Tongue (tissue), 2 donors: ENCODE data around the gene ATP5F1D. TPM values are rescaled to one million over a fixed set of nuclear protein-coding genes. Genes with fewer than 3 reads are reported as not detected.

Source experiments
- DNase-seq: peaks from one replicate; pipeline ENCODE4 v3.0.0-alpha.2; 2015
- total RNA-seq: library from RNA; depleted of rRNA; stranded (reverse); fragments of >200 nt; gene quantifications from one replicate; pipeline ENCODE4 v1.2.3, GENCODE V29; 2014

ATP5F1D gene
- total RNA-seq, 1 donor from 2014 or later = 67.2 TPM

DNA sequence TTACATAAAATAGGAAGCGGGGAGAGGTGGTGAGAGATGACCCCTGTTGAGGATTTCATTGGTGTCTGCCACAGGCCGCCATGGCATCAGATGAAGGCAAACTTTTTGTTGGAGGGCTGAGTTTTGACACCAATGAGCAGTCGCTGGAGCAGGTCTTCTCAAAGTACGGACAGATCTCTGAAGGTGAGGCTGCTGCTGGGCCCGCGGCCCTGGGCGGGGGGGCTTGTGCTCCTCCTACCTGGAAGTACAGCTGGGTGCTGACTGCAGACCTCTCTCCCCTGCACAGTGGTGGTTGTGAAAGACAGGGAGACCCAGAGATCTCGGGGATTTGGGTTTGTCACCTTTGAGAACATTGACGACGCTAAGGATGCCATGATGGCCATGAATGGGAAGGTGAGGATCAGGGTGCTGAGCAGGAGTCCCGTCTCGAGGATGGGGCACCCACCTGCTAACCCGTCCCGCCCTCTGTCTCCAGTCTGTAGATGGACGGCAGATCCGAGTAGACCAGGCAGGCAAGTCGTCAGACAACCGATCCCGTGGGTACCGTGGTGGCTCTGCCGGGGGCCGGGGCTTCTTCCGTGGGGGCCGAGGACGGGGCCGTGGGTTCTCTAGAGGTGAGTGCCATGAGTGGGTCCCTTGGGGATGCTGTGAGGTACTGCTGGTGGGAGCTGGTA is 29.4 kb downstream of the ATP5F1D start:
- no peak for DNase-seq

DNA sequence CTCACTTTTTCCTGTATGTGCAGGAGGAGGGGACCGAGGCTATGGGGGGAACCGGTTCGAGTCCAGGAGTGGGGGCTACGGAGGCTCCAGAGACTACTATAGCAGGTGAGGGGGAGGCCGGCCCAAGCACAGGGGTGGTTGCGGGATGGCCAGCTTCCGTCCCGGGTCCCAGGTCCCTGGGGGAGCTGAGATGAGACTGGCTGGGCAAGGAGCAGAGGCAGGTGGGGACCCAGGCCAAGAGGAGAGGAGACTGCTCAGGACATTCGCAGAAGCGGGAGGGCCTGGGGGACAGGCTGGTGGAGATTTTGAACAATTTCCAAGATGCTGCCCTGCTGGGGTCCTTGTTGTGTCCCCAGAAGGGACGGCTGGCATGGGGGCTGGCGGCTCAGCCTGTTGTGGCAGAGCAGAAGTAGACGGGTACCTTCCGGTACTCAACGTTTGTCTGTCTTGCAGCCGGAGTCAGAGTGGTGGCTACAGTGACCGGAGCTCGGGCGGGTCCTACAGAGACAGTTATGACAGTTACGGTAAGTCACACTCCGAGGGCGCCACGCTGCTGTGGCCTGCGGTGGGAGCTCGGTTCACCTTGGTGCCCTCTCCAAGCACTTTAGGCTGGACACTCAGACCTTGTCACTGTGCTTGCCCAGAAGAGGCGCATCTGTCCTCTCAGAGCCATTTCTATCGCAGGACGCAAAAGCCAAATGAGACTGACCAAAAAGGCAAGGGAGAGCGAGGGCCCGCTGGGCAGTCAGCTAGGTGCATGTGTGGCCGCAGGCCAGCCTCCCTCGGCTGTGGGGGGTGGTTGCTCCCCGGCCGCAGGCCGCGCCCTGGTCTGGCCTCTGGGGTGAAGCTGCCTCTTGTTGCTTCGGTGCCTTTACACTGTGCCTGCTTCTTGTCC is 30.2 kb downstream of the ATP5F1D start:
- DNase-seq = no peak

DNA sequence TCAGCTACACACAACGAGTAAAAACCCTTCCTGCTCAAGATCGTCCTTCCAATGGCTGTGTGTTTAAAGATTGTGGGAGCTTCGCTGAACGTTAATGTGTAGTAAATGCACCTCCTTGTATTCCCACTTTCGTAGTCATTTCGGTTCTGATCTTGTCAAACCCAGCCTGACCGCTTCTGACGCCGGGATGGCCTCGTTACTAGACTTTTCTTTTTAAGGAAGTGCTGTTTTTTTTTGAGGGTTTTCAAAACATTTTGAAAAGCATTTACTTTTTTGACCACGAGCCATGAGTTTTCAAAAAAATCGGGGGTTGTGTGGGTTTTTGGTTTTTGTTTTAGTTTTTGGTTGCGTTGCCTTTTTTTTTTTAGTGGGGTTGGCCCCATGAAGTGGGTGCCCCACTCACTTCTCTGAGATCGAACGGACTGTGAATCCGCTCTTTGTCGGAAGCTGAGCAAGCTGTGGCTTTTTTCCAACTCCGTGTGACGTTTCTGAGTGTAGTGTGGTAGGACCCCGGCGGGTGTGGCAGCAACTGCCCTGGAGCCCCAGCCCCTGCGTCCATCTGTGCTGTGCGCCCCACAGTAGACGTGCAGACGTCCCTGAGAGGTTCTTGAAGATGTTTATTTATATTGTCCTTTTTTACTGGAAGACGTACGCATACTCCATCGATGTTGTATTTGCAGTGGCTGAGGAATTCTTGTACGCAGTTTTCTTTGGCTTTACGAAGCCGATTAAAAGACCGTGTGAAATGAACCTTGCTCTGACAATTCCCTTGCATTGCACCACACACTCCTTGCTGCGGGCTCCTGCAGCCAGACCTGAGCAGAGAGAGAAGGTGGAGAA is 31.1 kb downstream of the ATP5F1D start:
- no peak for DNase-seq

DNA sequence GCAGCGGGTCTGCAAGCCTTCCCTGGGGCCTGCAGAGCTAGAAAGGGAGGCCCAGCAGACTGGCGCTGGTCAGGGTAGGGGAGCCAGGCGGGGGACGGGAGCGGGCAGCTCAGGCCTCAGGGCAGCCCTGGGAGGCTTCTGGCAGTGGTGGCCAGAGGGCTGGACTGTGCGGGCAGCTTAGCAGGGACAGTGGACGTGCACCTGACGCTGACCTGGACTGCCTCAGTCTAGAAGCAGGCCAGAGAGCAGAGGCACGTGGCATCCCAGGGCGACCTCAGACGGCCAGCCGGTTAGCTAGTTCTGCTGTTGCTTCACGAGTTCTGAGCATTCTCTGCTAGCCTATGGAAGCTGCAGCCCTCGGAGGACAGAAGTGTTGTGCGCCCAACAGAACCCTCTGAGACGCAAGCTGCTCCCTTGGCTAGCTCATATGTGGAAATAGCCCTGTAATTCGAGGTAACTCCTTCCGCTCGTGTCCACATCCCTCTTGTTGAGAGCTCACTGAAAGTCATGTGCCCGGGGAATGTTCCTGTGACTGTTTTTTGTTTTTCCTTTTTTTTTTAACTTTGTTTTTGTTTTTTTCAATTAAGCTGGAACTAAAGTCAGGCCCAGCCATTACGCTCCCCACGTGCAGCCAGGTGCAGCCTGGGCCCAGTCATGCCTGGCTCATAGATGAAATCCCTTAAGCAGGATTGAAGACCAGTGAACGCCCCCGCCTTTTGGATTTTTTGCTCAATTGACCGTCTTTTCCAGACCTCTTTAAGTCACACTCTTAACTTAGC is 31.9 kb downstream of the ATP5F1D start:
- no peak for DNase-seq

DNA sequence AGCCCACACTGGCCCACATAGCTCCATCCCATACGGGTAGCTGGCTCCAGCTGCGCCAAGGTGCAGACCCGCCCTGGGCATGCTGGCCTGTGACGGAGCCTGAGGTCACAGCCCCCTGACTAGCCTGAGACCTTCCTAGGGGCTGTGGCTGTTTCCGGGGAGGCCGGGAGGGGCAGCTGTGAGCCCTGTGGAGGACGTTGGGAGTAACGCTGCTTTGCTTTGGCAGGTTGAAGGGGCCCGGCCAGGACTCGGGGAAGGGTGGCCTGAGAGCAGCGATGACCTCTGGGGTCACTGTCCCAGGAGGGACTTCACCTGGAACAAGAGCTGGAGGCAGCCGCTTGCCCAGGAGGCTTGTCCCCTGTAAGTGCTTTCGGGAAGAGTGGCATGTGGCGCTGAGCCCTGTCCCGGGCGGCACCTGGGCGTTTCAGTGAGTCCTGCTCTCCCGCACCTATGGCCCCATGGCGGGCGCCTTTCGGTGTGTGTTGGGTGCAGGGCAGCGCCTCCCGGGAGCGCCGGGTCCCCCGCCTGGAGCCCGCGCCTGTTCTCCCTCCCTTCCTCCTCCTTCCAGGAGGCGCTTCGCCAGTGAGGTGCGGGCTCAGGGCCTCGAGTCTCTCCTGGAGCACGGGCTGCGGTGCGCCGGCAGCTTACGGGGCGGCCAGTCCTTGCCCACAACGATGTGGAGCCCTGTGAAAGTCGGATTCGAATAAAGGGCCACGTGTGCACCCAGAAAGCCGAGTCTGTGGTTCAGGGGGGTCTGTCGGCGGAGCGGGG is 32.7 kb downstream of the ATP5F1D start:
- no peak for DNase-seq

DNA sequence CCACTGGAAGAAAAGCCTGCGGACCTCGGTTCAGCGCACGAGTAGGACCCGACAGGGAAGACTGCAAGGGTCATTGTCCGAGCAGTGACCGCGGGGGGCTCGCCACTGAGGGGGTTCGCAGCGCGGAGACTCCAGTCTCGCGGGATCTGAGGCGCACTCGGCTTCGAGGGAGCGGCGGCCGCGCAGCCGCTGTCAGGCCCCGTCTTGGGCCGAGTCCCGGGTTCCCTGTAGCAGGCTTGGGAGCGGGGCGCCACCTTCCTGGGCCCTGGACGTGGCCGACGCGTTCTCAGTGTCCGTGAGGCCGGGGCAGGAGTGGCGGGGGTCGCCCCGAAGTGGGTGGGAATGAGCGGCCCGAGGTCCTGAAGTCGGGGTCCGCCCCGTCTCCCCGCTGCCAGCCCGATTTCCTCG is 33.3 kb downstream of the ATP5F1D start:
- no peak for DNase-seq

DNA sequence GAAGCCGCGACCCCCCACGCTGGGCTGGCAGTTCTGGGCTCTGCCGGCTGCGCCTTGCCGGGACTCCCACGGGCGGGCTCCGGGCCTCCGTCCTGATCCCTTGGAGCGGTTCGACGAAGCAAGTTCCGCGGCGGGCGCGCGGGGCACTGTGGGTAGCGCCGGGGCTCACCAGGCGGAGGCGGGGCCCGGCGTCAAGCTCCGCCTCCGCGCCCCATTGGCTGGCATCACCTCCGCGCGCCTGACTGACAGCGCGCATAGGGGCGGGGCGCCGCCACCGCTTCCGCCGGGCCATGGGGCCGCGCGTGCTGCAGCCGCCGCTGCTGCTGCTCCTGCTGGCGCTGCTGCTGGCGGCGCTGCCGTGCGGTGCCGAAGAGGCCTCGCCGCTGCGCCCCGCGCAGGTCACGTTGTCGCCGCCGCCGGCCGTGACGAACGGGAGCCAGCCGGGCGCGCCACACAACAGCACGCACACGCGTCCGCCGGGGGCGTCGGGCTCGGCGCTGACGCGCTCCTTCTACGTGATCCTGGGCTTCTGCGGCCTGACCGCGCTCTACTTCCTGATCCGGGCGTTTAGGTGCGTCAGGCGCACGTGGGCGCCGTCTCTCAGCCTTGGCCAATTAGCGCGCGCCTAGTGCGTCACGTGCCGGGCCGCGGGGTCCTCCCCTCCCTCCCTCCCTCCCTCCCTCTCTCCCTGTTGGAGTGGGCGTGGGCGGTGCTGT is 33.9 kb downstream of the ATP5F1D start, which contains the start of gene FAM174C:
Gene FAM174C, plus strand, starts transcription at position 271 of the 716 bp plus-strand sequence. Its CDS starts 20 bp downstream, at position 291.
- DNase-seq = peak; percentile 98

DNA sequence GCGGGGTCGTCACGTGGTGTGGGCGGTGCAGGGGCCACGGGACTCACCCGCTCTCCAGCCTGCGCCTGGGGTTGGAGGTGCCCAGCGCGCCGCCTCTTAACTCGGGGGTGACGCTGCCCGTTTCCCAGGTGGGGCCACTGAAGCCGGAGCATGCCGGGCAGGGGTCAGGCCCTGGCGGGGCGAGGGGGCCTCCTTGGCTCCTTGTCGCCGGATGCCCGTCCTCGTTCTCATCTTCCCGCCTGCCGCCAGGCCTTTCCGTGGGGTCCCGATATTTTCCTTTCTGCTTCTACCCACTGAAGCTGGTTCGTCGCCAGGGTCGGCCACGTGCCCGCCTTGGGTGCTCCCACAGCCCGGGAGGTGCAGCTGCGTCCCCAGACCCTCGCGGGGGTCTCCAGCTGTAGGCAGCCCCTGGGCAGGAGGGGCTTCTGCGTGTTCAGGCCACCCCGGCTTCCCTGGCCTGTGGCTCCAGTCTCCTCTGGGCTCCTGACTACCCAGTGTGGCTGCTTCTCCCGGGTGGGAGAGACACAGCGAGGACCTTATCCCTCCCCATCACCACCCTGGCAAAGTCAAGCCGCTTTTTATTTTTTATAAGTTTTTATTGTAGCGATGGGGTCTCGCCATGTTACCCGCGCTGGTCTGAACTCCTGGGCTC is 34.6 kb downstream of the ATP5F1D start:
- no peak for DNase-seq

DNA sequence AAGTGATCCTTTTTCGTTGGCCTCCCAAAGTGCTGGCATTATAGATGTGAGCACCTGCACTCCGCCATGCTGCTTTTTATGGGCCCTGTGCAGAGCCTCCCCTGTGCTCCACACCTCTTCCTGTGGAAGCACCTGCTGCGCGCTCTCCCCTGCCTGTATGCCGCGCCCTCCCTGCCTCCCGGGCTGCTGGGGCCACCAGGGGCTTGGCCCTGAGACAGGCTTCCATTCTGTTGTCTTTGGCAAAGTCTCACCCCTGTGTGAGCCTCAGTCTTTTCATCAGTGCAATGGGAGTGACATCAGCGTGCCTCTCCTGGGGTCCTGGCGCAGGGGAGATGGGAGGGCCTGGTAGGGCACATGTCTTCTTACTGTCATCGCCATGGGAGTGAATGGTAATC is 35.1 kb downstream of the ATP5F1D start:
- no peak for DNase-seq

DNA sequence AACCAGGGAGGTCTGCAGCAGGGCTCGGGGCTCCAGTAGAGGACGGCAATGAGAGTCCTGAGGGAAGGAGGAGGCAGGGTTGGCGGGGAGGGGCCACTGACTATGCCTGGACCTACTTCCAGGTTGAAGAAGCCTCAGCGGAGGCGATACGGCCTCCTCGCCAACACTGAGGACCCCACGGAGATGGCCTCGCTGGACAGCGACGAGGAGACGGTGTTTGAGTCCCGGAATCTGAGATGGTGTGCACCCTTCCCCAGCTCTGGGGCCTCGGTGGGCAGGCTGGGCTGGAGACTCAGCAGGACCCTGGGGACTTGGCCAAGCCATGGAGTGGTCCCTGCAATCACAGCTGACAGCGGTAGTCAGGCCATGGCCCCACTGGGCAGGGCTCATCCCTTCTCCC is 35.5 kb downstream of the ATP5F1D start:
- no peak for DNase-seq

DNA sequence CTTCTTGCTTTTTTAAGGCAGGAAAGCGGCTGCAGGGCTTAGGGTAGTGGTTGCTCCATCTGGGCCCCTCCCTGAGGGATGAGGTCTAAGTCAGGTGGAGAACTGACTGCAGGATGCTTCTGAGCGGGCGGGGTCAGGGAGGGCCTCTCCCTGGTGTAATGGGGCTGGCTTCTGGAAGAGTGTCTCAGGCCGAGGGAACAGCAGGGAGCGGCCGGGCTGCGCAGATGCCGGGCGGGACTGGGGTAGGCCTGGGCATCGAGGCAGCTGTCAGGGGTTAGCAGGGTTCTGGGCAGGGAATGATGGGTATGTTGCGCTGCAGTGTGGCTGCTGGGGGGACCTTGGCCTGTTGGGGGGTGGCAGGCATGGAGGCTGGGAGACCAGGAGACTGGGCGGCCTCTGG is 36.5 kb downstream of the ATP5F1D start:
- no peak for DNase-seq

DNA sequence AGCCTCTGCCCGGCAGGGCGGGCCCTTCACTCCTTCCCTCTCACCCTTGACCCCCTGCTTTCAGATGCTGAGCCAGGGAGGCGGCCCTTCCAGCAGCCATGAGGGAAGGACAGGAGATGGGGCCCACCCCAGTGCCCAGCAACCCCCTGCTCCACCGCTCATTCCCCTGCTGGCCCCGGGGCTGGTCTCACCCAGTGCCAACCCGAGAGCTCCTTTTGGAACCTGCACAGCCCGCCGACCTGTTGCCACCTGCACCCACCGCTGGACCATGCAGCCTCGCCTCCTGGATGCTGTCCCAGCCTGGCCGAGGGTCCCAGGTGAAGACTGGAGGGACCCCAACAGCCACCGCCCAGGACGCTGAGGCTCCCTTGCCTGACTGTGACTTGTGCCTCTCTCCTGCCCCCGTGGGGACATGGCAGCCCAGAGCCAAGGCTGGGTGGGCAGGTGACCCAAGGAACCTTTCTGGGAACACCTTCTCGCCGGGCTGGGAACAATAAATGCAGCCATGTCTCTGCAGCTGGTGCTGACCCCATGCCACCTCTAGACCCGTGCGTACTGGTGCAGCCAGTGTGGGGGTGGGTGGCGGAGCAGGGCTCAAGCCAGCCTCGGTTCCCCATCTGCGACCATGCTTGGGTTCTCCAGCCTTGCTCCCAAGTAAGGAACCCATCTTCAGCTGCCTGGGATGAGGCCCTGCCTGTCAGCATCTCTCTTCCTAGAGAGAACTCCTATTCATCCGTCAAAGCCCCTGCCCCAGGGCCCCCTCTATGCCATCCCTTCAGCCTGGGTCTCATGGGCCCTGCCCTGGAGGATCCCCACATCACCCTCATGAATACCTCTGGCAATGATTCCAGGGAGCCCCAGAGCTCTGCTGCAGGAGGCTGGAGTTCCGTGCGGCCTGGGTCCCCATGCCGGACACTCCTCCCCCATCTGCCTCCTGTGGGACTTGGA is 37.4 kb downstream of the ATP5F1D start:
- no peak for DNase-seq

DNA sequence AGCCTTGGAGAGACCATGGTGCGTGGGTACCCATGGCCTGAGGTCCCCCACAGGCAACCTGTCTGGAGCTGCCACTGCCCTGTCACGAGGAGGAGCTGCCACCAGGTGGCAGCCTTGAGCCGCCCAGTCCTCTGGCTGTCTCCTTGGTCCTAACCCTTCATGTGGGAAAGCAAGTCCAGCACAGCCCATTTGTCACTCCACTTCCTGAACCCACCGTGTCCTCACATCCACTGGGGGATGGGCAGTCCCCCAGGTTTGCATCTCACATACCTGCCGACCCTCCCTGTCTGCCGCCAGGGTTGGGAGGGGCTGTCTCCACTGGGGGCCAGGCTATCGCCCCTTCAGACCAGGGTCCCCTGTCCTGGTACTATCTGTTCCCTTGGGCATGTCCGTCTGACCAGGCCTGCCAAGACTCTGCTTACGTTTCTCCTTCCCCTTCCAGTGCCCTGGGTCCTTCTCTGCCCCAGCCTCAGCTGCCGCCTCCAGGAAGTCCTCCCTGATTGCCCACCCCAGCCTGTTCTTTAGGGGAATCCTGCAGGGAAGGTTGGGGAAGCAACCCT is 38.3 kb downstream of the ATP5F1D start:
- peak; percentile 93 for DNase-seq

DNA sequence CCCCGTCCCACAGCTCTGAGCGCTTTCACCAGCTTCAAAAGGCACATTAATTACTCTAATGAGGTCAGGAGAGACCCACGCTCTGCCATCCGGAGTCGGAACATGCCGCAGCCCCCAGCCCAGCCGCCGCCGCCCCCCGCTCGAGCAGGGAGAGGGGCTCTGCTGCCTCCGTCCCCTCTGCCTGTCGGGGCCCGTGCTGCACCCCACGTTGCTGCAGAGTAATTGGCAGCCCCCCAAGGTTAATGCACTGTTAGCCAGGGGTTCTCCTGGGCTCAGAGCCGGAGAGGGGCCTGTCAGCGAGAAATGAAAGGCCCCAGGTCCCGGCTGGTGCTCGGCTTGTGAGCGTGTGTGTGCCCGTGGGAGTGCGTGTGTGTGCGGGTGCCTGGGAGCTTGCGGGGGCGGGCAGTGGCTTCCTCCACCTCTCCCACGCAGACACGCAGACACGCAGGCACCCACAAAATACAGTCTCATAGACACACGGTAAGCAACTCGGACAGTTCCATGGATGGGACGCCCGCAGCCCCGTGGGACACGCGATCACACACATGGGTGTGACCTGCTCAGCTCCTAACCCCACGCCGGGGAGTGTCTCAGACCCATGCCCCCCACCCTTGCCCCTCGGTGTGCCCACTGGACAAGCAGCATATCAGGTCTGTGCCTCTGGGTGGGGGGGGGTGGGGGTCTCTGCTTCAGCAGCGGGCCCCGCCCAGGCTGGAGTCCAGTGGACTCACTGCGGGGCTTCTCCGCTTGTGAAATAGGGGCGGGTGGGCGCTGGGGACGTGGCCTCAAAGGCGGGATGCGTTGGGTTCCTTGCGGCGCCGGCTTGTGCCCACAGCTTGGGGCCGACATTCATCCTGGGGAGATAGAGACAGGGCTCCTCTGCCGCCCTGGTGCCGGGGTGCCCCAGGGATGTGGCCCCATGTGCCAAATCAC is 39.4 kb downstream of the ATP5F1D start:
- DNase-seq = no peak

DNA sequence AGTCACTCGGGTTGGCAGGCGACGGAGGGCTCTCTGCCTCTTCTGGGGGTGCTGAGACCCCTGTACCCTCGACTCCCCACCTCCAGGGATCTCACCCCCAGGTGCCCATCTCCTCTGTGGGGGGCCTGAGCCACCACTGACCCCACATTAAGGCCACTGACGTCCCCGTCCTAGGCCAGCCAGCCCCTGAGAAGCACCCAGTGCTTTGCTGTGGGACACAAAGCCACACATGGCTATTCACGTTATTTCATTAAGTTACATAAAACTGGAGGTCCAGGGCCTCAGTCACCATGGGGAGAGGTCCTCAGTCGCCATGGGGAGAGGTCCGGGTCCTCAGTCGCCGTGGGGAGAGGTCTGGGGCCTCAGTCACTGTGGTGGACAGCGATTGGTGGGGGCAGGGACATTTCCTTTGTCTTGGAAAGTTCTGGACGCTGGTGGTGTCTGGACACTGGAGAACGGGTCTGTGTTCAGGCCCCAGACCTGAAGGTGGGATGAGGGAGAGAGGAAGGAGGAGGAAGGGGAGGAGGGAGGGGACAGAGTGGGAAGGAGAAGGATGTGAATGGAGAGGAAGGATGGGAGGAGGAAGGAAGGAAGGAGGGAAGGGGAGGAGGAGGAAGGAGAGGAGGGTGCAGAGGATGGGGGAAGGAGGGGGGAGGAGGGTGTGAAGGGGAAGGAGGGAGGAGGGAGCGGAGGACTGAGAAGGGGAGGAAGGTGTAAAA is 40.2 kb downstream of the ATP5F1D start:
- no peak for DNase-seq

DNA sequence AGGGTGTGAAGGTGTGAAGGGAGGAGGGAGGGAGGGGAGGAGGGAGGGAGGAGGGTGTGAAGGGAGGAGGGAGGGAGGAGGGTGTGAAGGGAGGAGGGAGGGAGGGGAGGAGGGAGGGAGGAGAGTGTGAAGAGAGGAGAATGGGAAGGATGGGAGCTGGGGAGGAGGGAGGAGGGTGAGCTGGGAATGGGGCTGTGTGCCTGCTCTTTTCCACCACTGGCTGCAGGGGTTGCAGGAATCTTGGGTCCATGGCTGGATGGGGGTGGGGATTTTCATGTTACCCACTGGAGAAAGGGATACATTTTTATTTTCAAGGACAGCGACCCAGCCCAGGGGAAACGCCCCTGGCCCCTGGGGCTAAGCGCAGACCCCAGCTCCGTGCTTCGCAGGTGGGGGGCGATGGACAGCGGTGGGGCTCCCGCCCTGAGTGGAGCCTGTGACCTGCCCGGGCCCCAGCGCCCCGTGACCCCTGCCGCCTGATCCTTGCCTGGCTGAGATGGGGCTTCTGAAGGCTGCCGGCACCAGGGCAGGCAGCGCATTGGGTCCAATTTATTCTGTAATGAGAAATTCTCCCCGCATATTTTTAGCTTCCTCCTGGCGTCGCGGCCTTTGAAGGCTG is 41.1 kb downstream of the ATP5F1D start:
- no peak for DNase-seq
